Keratinocyte (primary cell): Measurements from ENCODE around the gene COL13A1. TPM values are rescaled to one million over a fixed set of nuclear protein-coding genes. Genes with fewer than 3 reads are reported as not detected.

Experiments
- DNase-seq: peaks from one replicate; pipeline ENCODE4 v3.0.0-alpha.2; 2011; ENCODE audit warnings: low read depth, missing footprints, low spot score
- FAIRE-seq: peaks from 2 replicates; lab custom pipeline; 2011; peaks lifted over from hg19 to GRCh38; lab: Jason Lieb, UNC
- H2AFZ ChIP-seq: 2 replicates; pipeline ENCODE4 v1.6.0; 2012; ENCODE audit warnings: low read length, control low read depth, inconsistent platforms; ENCODE audit not compliant: control insufficient read depth
- H3K27ac ChIP-seq: 2 replicates; pipeline ENCODE4 v1.5.1; 2011; ENCODE audit warnings: low read length; ENCODE audit not compliant: control insufficient read depth, insufficient read depth
- H3K27me3 ChIP-seq: 3 replicates; pipeline ENCODE4 v1.6.0; 2011; ENCODE audit warnings: low read length; ENCODE audit not compliant: control insufficient read depth, insufficient read depth; ENCODE audit errors: extremely low read depth
- H3K36me3 ChIP-seq, 2 experiments: 2 replicates in 1 of 2; 3 replicates in 1 of 2; pipeline ENCODE4 v1.5.1; 2011; ENCODE audit warnings: low read length in 2 of 2, mild to moderate bottlenecking in 1 of 2; ENCODE audit not compliant: control insufficient read depth in 2 of 2, insufficient read depth in 2 of 2; ENCODE audit errors: extremely low read depth in 1 of 2
- H3K4me1 ChIP-seq: 3 replicates; pipeline ENCODE4 v1.5.1; 2011; ENCODE audit warnings: low read length; ENCODE audit not compliant: control insufficient read depth, insufficient read depth; ENCODE audit errors: extremely low read depth
- H3K4me2 ChIP-seq: 3 replicates; pipeline ENCODE4 v1.6.0; 2011; ENCODE audit warnings: low read depth, low read length; ENCODE audit not compliant: control insufficient read depth, insufficient read depth; ENCODE audit errors: extremely low read depth
- H3K4me3 ChIP-seq, 3 experiments: fragments of 200-600 bp in 1 of 3; sonication (generic) in 1 of 3; 2 replicates in 2 of 3; 3 replicates in 1 of 3; pipeline ENCODE4 v1.5.1; 2011 to 2016; ENCODE audit warnings: low read length in 3 of 3, mild to moderate bottlenecking in 3 of 3, control low read depth in 2 of 3, inconsistent platforms in 1 of 3, low read depth in 1 of 3, mixed read lengths in 1 of 3, mixed run types in 1 of 3, moderate library complexity in 1 of 3; ENCODE audit not compliant: control insufficient read depth in 2 of 3, insufficient read depth in 2 of 3; ENCODE audit errors: extremely low read depth in 1 of 3
- H3K79me2 ChIP-seq: 2 replicates; pipeline ENCODE4 v1.6.0; 2012; ENCODE audit warnings: low read length; ENCODE audit not compliant: control insufficient read depth, insufficient read depth
- H3K9ac ChIP-seq: 3 replicates; pipeline ENCODE4 v1.6.0; 2011; ENCODE audit warnings: low read length; ENCODE audit not compliant: control insufficient read depth, insufficient read depth; ENCODE audit errors: extremely low read depth
- H3K9me1 ChIP-seq: 3 replicates; pipeline ENCODE4 v1.6.0; 2011; ENCODE audit warnings: low read length; ENCODE audit not compliant: control insufficient read depth, insufficient read depth; ENCODE audit errors: extremely low read depth
- H3K9me3 ChIP-seq: 2 replicates; pipeline ENCODE4 v1.5.1; 2012; ENCODE audit warnings: low read depth, low read length; ENCODE audit not compliant: control insufficient read depth
- H4K20me1 ChIP-seq: 3 replicates; pipeline ENCODE4 v1.6.0; 2011; ENCODE audit warnings: low read length; ENCODE audit not compliant: control insufficient read depth, insufficient read depth; ENCODE audit errors: extremely low read depth
- CTCF ChIP-seq, 3 experiments: IDR thresholded peaks in 1 of 3; conservative IDR thresholded peaks in 1 of 3; optimal IDR thresholded peaks in 1 of 3; 2 replicates in 2 of 3; 3 replicates in 1 of 3; pipeline versions ENCODE3 to v1.5.1; 2011; ENCODE audit warnings: low read length in 3 of 3, mild to moderate bottlenecking in 3 of 3, moderate library complexity in 2 of 3, control low read depth in 1 of 3, inconsistent platforms in 1 of 3; ENCODE audit not compliant: insufficient read depth in 2 of 3; ENCODE audit errors: extremely low read depth in 1 of 3
- EZH2 ChIP-seq: IDR thresholded peaks from one replicate; pipeline ENCODE4 v1.6.1; 2012; ENCODE audit warnings: inconsistent platforms, mild to moderate bottlenecking, low read length, moderate library complexity
- dilution Hi-C: fragments of 300-500 bp; cut with MboI; formaldehyde crosslinking; loops from one replicate; pipeline ENCODE4 v1.7.0; 2020; ENCODE audit warnings: low sequenced_read_pairs; ENCODE audit not compliant: extremely low pct_ligation_motif_present
- polyA plus RNA-seq, 5 experiments: library from polyadenylated mRNA; depleted of rRNA in 3 of 5; stranded (reverse) in 3 of 5; stranded (forward) in 1 of 5; unstranded in 1 of 5; fragments of >200 nt; gene quantifications; 1 replicate in 1 of 5; 2 replicates in 3 of 5; 3 replicates in 1 of 5; pipeline versions ENCODE4 v1.2.1 to v1.2.3, GENCODE V29; 2011 to 2012; ENCODE audit warnings: missing spikeins in 2 of 5, low read depth in 1 of 5, low replicate concordance in 1 of 5

Gene COL13A1
- polyA plus RNA-seq, 1 donor (not counting 4 experiments of a cell fraction or from before 2014, with no cell fraction given) = 1.5 TPM

GRCh38 chr10:69814251-69814650 lies 12.5 kb downstream of the COL13A1 start:
- H3K4me2 ChIP-seq = no peak overlapping the region
- DNase-seq = no peak
- H3K4me3 ChIP-seq = no peak overlapping the region
- H4K20me1 ChIP-seq = no peaks in the 10 kb centered on the region
- TF ChIP-seq CTCF (optimal IDR thresholded peaks at IDR 0.05 in 1 of 3, IDR thresholded peaks at IDR 0.05 in 1 of 3, conservative IDR thresholded peaks at IDR 0.05 in 1 of 3; ENCODE audit: extremely low read depth in 1 of 3, insufficient read depth in 2 of 3, low read length in 3 of 3) = no peak
- no peak for TF ChIP-seq EZH2
- no peak overlapping the region for H2AFZ ChIP-seq
- peaks cover 2% of the 10 kb centered on the region for H3K4me1 ChIP-seq
- no peak overlapping the region for H3K27ac ChIP-seq
- no peak for FAIRE-seq
- H3K79me2 ChIP-seq = no peaks in the 10 kb centered on the region
- no peaks in the 10 kb centered on the region for H3K9me3 ChIP-seq
- H3K27me3 ChIP-seq = no peaks in the 10 kb centered on the region
- no peak overlapping the region for H3K9ac ChIP-seq
- dilution Hi-C loops = no loop called here
- H3K9me1 ChIP-seq = no peaks in the 10 kb centered on the region
- H3K36me3 ChIP-seq = no peaks in the 10 kb centered on the region

- dilution Hi-C loops = no loop called here
- H2AFZ ChIP-seq = no peak overlapping the region
- no peak for FAIRE-seq
- no peak for TF ChIP-seq EZH2
- TF ChIP-seq CTCF (optimal IDR thresholded peaks at IDR 0.05 in 1 of 3, IDR thresholded peaks at IDR 0.05 in 1 of 3, conservative IDR thresholded peaks at IDR 0.05 in 1 of 3; ENCODE audit: extremely low read depth in 1 of 3, insufficient read depth in 2 of 3, low read length in 3 of 3) = no peak
- no peaks in the 10 kb centered on the region for H4K20me1 ChIP-seq
- H3K9me1 ChIP-seq = no peaks in the 10 kb centered on the region
- H3K4me3 ChIP-seq = no peak overlapping the region
- DNase-seq = no peak
- H3K9me3 ChIP-seq = no peaks in the 10 kb centered on the region
- H3K4me2 ChIP-seq = no peak overlapping the region
- no peaks in the 10 kb centered on the region for H3K79me2 ChIP-seq
- no peak overlapping the region for H3K9ac ChIP-seq
- H3K4me1 ChIP-seq = peaks cover 8% of the 10 kb centered on the region
- no peaks in the 10 kb centered on the region for H3K27me3 ChIP-seq
- H3K27ac ChIP-seq = no peak overlapping the region
- H3K36me3 ChIP-seq = no peaks in the 10 kb centered on the region
Measured at GRCh38 chr10:69815104-69815503, 13.4 kb downstream of the COL13A1 start.
